PFSK-1 (cell line): ENCODE data around the gene TM4SF5.

ENCODE experiments used
- POLR2AphosphoS5 ChIP-seq: IDR thresholded peaks from 2 replicates; pipeline ENCODE4 v1.6.1; 2012; ENCODE audit warnings: low read depth, mild to moderate bottlenecking, control low read depth, low read length, moderate library complexity
- REST ChIP-seq, 2 experiments: IDR thresholded peaks; 2 replicates each; pipeline versions ENCODE4 v1.6.1 to v1.8.0; 2011 to 2012; ENCODE audit warnings: low read depth in 2 of 2, low read length in 2 of 2, control low read depth in 1 of 2, inconsistent platforms in 1 of 2, mild to moderate bottlenecking in 1 of 2, moderate library complexity in 1 of 2; ENCODE audit not compliant: insufficient read depth in 1 of 2
- TAF1 ChIP-seq: IDR thresholded peaks from 2 replicates; pipeline ENCODE4 v1.6.1; 2012; ENCODE audit warnings: low read length, control low read depth, borderline replicate concordance; ENCODE audit not compliant: insufficient read depth

- TF ChIP-seq REST (IDR thresholded peaks at IDR 0.05; ENCODE audit: insufficient read depth in 1 of 2, low read depth in 2 of 2, low read length in 2 of 2) (no peak), POLR2AphosphoS5 (no peak), TAF1 (no peak)
Measured at GRCh38 chr17:4743898-4744297, 27.8 kb upstream of the TM4SF5 start.
